Activated CD8-positive, alpha-beta T cell treated with anti-CD3 and anti-CD28 coated beads, Interleukin-2, amount 10 ng/mL, durations not matched to agents 7 days and 5 days (primary cell): ENCODE results near the gene SWSAP1. TPM values are rescaled to one million over a fixed set of nuclear protein-coding genes. Genes with fewer than 3 reads are reported as not detected.
"Not testable (repeated sequence)": the region's sequence is repeated elsewhere in the genome, so short reads cannot be mapped to it uniquely, and the experiment has no call there.

Source experiments
- ATAC-seq: fragments of 150-1000 bp; cut with Tn5 transposase; one replicate; pipeline ENCODE4 v1.10.0; 2021; ENCODE audit warnings: moderate library complexity
- CTCF ChIA-PET: fragments of 350-600 bp; sonication (Branson Sonifier 250); formaldehyde crosslinking; loops from one replicate; lab custom pipeline; 2021; ENCODE audit warnings: antibody characterized with exemption; lab: Charles Lee
- POLR2A ChIA-PET: fragments of 350-600 bp; sonication (Branson Sonifier 250); formaldehyde crosslinking; loops from one replicate; lab custom pipeline; 2021; ENCODE audit warnings: antibody characterized with exemption; lab: Charles Lee
- DNase-seq: peaks from one replicate; pipeline ENCODE4 v3.0.0-alpha.2; 2020
- H3K27ac Mint-ChIP-seq: one replicate; pipeline ENCODE4 v1.8.0; 2021; ENCODE audit warnings: mild to moderate bottlenecking, mixed read lengths
- H3K27me3 Mint-ChIP-seq: one replicate; pipeline ENCODE4 v1.8.0; 2021; ENCODE audit warnings: low read depth, mixed read lengths
- H3K36me3 Mint-ChIP-seq: one replicate; pipeline ENCODE4 v1.8.0; 2021; ENCODE audit warnings: low read depth, mixed read lengths
- H3K4me1 Mint-ChIP-seq: one replicate; pipeline ENCODE4 v1.8.0; 2021; ENCODE audit warnings: low read depth, mixed read lengths
- H3K4me3 Mint-ChIP-seq: one replicate; pipeline ENCODE4 v1.8.0; 2021; ENCODE audit warnings: mild to moderate bottlenecking, mixed read lengths
- H3K9me3 Mint-ChIP-seq: one replicate; pipeline ENCODE4 v1.8.0; 2022; ENCODE audit warnings: mixed read lengths; ENCODE audit not compliant: insufficient read depth
- total RNA-seq, 2 experiments: library from RNA; stranded (reverse); gene quantifications; one replicate each; pipeline ENCODE4 v1.2.3, GENCODE V29; 2021

SWSAP1 gene, protein sequence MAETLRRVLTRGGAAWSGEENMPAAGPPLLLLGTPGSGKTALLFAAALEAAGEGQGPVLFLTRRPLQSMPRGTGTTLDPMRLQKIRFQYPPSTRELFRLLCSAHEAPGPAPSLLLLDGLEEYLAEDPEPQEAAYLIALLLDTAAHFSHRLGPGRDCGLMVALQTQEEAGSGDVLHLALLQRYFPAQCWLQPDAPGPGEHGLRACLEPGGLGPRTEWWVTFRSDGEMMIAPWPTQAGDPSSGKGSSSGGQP
- total RNA-seq, result 1 to 10 TPM; 3.1 to 3.4 TPM

DNA sequence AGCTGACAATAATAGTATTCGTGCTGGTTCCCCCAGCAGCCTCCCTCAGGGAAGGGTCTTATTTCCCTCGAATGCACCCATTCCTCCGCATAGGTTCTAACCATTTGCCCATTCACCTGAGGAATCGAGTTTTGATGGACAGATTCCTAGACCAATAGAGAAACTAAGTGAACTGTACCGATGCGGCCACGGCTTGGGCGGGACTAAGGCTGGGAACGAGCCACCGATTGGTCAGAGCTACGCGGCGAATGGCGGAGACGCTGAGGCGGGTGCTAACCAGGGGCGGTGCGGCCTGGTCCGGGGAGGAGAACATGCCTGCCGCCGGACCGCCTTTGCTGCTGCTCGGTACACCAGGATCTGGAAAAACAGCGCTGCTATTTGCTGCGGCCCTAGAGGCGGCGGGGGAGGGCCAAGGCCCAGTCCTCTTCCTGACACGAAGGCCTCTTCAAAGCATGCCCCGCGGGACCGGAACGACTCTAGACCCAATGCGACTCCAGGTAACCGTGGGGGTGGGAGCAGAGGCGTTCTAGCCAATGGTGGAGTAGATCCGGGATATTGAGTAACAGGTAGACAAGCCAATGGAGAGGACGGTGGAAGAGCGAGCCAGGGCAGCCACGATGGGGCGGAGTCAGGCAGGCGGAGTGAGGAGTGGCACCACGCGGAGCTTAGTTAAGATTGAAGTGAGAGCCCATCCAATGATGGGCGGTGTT, at the start of gene SWSAP1:
SWSAP1 (plus strand) TSS at position 234 of the 710 bp plus-strand sequence; CDS start at position 249, 15 bp downstream.
- Mint-ChIP-seq H3K9me3 (no peaks in the 10 kb centered on the region), H3K4me1 (peaks cover 29% of the 10 kb centered on the region), H3K27me3 (no peaks in the 10 kb centered on the region), H3K4me3 (no peak within 1 kb of the TSS), H3K27ac (no peak within 1 kb of the TSS), H3K36me3 (peaks cover 20% of the 10 kb centered on the region)
- ATAC-seq (peak; percentile 96), DNase-seq (peak; percentile 99)
- CTCF ChIA-PET, result interaction anchor here (0.7 to 4.3 kb wide), 16 partner anchors 9 to 504 kb away, joined by 3 to 35 read pairs (median 3); partner anchors contain the start of genes CCDC159, ELAVL3, ODAD3 and PRKCSH
- POLR2A ChIA-PET, result interaction anchor here (0.5 to 2.0 kb wide), 16 partner anchors 8 to 168 kb away, joined by 3 to 15 read pairs (median 4); partner anchors contain the start of genes CCDC159, ECSIT, ODAD3 and PRKCSH

- Mint-ChIP-seq H3K4me3 (peak overlapping the region; percentile 73), H3K36me3 (peaks cover 14% of the 10 kb centered on the region), H3K9me3 (no peaks in the 10 kb centered on the region), H3K4me1 (peaks cover 37% of the 10 kb centered on the region), H3K27ac (peak overlapping the region; percentile 95), H3K27me3 (no peaks in the 10 kb centered on the region)
- DNase-seq (no peak), ATAC-seq (no peak)
- ChIA-PET POLR2A (interaction anchor here (1.2 to 2.4 kb wide), 3 partner anchors 12 to 56 kb away, joined by 3 to 15 read pairs (median 5); no protein-coding TSS in a partner anchor), CTCF (interaction anchor here (0.6 to 4.1 kb wide), 2 partner anchors 56 to 193 kb away, joined by 4 to 19 read pairs; no protein-coding TSS in a partner anchor)
Observed at GRCh38 chr19:11324748-11325389, 49.6 kb upstream of the SWSAP1 start.

DNA sequence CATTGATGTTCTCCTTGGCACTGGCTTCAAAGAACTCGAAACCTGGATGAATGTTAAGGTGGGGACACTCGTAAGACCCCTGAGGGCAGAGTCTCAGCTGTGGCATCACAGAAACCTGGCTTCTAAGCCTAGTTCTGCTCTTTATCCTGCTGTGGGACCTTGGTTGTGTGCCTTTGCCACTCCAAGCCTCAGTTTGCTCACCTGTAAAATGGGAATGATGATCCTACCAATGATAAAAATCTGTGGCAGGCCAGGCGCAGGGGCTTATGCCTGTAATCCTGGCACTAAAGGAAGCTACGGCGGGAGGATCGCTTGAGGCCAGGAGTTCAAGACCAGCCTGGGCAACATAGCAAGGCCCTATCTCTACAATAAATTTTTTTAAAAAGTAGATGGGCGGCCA, 48.9 kb upstream of the SWSAP1 start:
- no peaks in the 10 kb centered on the region for H3K27me3 Mint-ChIP-seq
- POLR2A ChIA-PET, result interaction anchor here (1.3 to 2.4 kb wide), 2 partner anchors 11 to 50 kb away, joined by 3 to 15 read pairs; no protein-coding TSS in a partner anchor
- no peak overlapping the region for H3K4me3 Mint-ChIP-seq
- no peak for DNase-seq
- ATAC-seq, result no peak
- peaks cover 14% of the 10 kb centered on the region for H3K36me3 Mint-ChIP-seq
- no peaks in the 10 kb centered on the region for H3K9me3 Mint-ChIP-seq
- peaks cover 37% of the 10 kb centered on the region for H3K4me1 Mint-ChIP-seq
- CTCF ChIA-PET, result interaction anchor here (2.2 kb wide), 1 partner anchor 56 kb away, joined by 10 read pairs; no protein-coding TSS in a partner anchor
- H3K27ac Mint-ChIP-seq, result peak overlapping the region; percentile 71

- Mint-ChIP-seq H3K27ac (no peak overlapping the region), H3K27me3 (no peaks in the 10 kb centered on the region), H3K4me1 (no peaks in the 10 kb centered on the region), H3K4me3 (no peak overlapping the region), H3K36me3 (peaks cover 10% of the 10 kb centered on the region), H3K9me3 (no peaks in the 10 kb centered on the region)
- CTCF ChIA-PET, result no interaction called here
- no peak for DNase-seq
- POLR2A ChIA-PET, result no interaction called here
- no peak for ATAC-seq
Observed at GRCh38 chr19:11330127-11330526, 44.3 kb upstream of the SWSAP1 start.

DNA sequence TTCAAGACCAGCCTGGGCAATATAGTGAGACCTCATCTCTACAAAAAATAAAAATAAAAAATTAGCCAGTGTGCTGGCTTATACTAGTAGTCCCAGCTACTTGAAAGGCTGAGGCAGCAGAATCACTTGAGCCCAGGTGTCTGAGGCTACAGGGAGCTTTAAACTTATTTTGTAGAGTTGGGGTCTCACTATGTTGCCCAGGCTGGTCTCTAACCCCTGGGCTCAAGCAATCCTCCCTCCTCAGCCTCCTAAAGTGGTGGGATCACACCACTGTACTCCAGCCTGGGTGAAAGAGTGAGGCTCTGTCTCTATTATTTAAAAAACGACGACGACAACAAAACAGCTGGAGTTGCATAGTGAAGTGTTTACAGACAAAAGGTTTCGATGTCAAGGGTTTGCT, 43.0 kb upstream of the SWSAP1 start:
- Mint-ChIP-seq H3K4me3 (no peak overlapping the region), H3K9me3 (no peaks in the 10 kb centered on the region), H3K36me3 (peaks cover 21% of the 10 kb centered on the region), H3K4me1 (no peaks in the 10 kb centered on the region), H3K27ac (no peak overlapping the region), H3K27me3 (no peaks in the 10 kb centered on the region)
- ChIA-PET POLR2A (interaction anchor here (0.8 to 1.0 kb wide), 2 partner anchors 8 to 9 kb away, joined by 3 read pairs; partner anchors contain the start of gene RAB3D), CTCF (interaction anchor here (0.8 to 1.5 kb wide), 3 partner anchors 22 to 51 kb away, joined by 3 to 4 read pairs (median 3); no protein-coding TSS in a partner anchor)
- ATAC-seq (no peak), DNase-seq (no peak)

GRCh38 chr19:11332822-11333221, 41.6 kb upstream of the SWSAP1 start:
- peaks cover 11% of the 10 kb centered on the region for H3K4me1 Mint-ChIP-seq
- no peak overlapping the region for H3K27ac Mint-ChIP-seq
- no peak overlapping the region for H3K4me3 Mint-ChIP-seq
- H3K27me3 Mint-ChIP-seq, result no peaks in the 10 kb centered on the region
- ChIA-PET CTCF (interaction anchor here (1.5 kb wide), 1 partner anchor 23 kb away, joined by 4 read pairs; no protein-coding TSS in a partner anchor), POLR2A (no interaction called here)
- H3K9me3 Mint-ChIP-seq, result no peaks in the 10 kb centered on the region
- peaks cover 25% of the 10 kb centered on the region for H3K36me3 Mint-ChIP-seq
- no peak for ATAC-seq
- no peak for DNase-seq

- H3K27me3 Mint-ChIP-seq, POLR2A ChIA-PET: not testable (repeated sequence)
Observed at GRCh38 chr19:11333838-11334237, 40.6 kb upstream of the SWSAP1 start.

GRCh38 chr19:11335449-11336146, 38.9 kb upstream of the SWSAP1 start:
- DNase-seq (no peak), ATAC-seq (no peak)
- CTCF ChIA-PET, result no interaction called here
- Mint-ChIP-seq H3K4me3 (no peak overlapping the region), H3K27ac (no peak overlapping the region), H3K9me3 (no peaks in the 10 kb centered on the region), H3K36me3 (peaks cover 25% of the 10 kb centered on the region), H3K27me3 (no peaks in the 10 kb centered on the region), H3K4me1 (peaks cover 28% of the 10 kb centered on the region)
- POLR2A ChIA-PET, result interaction anchor here (1.4 kb wide), 1 partner anchor 11 kb away, joined by 3 read pairs; no protein-coding TSS in a partner anchor

More at GRCh38 chr19:11333838-11334237, 40.6 kb upstream of the SWSAP1 start:
- CTCF ChIA-PET, H3K27ac Mint-ChIP-seq, H3K9me3 Mint-ChIP-seq, H3K4me3 Mint-ChIP-seq, DNase-seq, ATAC-seq: not testable (repeated sequence)
- H3K36me3 Mint-ChIP-seq, result peaks cover 25% of the 10 kb centered on the region
- H3K4me1 Mint-ChIP-seq, result peaks cover 19% of the 10 kb centered on the region

DNA sequence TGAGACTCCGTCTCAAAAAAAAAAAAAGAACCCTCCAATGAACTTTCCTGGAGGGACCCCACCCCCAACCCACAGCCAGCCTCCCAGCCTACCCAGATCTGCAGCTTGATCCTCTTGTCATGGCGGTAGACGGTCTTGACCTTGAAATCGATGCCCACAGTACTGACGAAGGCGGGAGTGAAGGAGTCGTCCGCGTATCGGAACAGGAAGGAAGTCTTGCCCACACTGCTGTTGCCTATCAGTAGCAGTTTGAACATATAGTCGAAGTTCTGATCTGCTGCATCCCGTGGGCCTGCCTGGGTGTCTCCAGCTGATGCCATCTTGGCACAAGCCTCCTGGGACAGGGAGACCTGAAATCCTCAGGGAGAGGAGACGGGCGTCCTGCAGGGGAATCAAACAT, 37.4 kb upstream of the SWSAP1 start:
- no peaks in the 10 kb centered on the region for H3K9me3 Mint-ChIP-seq
- peaks cover 28% of the 10 kb centered on the region for H3K36me3 Mint-ChIP-seq
- ATAC-seq, result no peak
- ChIA-PET CTCF (interaction anchor here (1.1 to 1.4 kb wide), 3 partner anchors 10 to 44 kb away, joined by 3 to 5 read pairs (median 4); no protein-coding TSS in a partner anchor), POLR2A (interaction anchor here (0.6 to 1.4 kb wide), 2 partner anchors 12 to 35 kb away, joined by 3 read pairs; no protein-coding TSS in a partner anchor)
- H3K4me1 Mint-ChIP-seq, result peaks cover 28% of the 10 kb centered on the region
- peak overlapping the region; percentile 56 for H3K27ac Mint-ChIP-seq
- peak; percentile 40 for DNase-seq
- peak overlapping the region; percentile 36 for H3K4me3 Mint-ChIP-seq
- H3K27me3 Mint-ChIP-seq, result no peaks in the 10 kb centered on the region

DNA sequence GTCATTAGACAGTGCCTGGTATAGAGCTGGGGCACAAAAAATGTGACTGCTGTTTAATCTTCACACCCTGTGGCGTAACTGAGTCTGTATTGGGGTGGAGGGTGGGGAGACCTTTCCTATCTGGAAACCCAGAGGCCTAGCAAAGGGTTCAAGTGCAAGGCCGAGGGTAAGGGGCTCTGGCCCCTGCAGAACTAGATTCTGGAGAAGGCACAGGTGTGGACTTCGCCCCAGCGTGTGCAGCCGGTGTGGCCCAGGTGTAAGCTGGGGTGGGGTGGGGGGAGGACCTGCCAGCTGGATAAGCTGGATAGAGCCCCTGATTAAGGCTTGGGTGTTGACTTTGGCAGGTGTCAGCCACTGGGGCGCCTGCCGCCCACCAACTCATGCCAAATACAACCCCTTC, 36.3 kb upstream of the SWSAP1 start:
- POLR2A ChIA-PET, result interaction anchor here (0.9 kb wide), 1 partner anchor 15 kb away, joined by 3 read pairs; no protein-coding TSS in a partner anchor
- CTCF ChIA-PET, result interaction anchor here (1.4 kb wide), 1 partner anchor 9 kb away, joined by 4 read pairs; no protein-coding TSS in a partner anchor
- H3K4me3 Mint-ChIP-seq, result no peak overlapping the region
- ATAC-seq, result no peak
- peaks cover 28% of the 10 kb centered on the region for H3K4me1 Mint-ChIP-seq
- peaks cover 28% of the 10 kb centered on the region for H3K36me3 Mint-ChIP-seq
- no peaks in the 10 kb centered on the region for H3K27me3 Mint-ChIP-seq
- H3K27ac Mint-ChIP-seq, result peak overlapping the region; percentile 39
- H3K9me3 Mint-ChIP-seq, result no peaks in the 10 kb centered on the region
- no peak for DNase-seq
